Fibroblast of lung (primary cell): ENCODE results near the gene TMEM51. TPM values are rescaled to one million over a fixed set of nuclear protein-coding genes. Genes with fewer than 3 reads are reported as not detected.
A peak's percentile ranks its signal among the peaks of the same experiment; 100 is the strongest.

Experiments used
- DNase-seq, 2 donors: peaks; one replicate each; pipeline versions ENCODE4 v3.0.0 to v3.0.0-alpha.2; 2010; ENCODE audit warnings: low read depth in 2 of 2
- H2AFZ ChIP-seq: 2 replicates; pipeline ENCODE4 v1.5.1; 2012; ENCODE audit warnings: low read length, control low read depth, inconsistent platforms
- H3K27ac ChIP-seq: 2 replicates; pipeline ENCODE4 v1.5.1; 2011; ENCODE audit warnings: low read length, control low read depth; ENCODE audit not compliant: insufficient read depth
- H3K27me3 ChIP-seq: 2 replicates; pipeline ENCODE4 v1.5.1; 2011; ENCODE audit warnings: mild to moderate bottlenecking, low read length; ENCODE audit not compliant: control insufficient read depth, insufficient read depth
- H3K36me3 ChIP-seq: 2 replicates; pipeline ENCODE4 v1.5.1; 2011; ENCODE audit warnings: low read length; ENCODE audit not compliant: control insufficient read depth, insufficient read depth
- H3K4me1 ChIP-seq: 2 replicates; pipeline ENCODE4 v1.5.1; 2011; ENCODE audit warnings: low read length; ENCODE audit not compliant: control insufficient read depth, insufficient read depth; ENCODE audit errors: extremely low read depth
- H3K4me2 ChIP-seq: 2 replicates; pipeline ENCODE4 v1.5.1; 2011; ENCODE audit warnings: low read length, control low read depth; ENCODE audit not compliant: insufficient read depth; ENCODE audit errors: extremely low read depth
- H3K4me3 ChIP-seq, 4 experiments: fragments of 200-600 bp in 1 of 4; sonication (generic) in 1 of 4; replicated peaks in 1 of 4; 2 replicates each; pipeline ENCODE4 v1.5.1; 2011 to 2016; ENCODE audit warnings: low read length in 4 of 4, low read depth in 3 of 4, mild to moderate bottlenecking in 3 of 4, control low read depth in 2 of 4, inconsistent platforms in 1 of 4, mixed read lengths in 1 of 4; ENCODE audit not compliant: insufficient read depth in 1 of 4; ENCODE audit errors: control extremely low read depth in 1 of 4
- H3K79me2 ChIP-seq: 2 replicates; pipeline ENCODE4 v1.5.1; 2012; ENCODE audit warnings: mild to moderate bottlenecking, low read length, inconsistent platforms; ENCODE audit not compliant: control insufficient read depth, insufficient read depth
- H3K9ac ChIP-seq: 2 replicates; pipeline ENCODE4 v1.5.1; 2011; ENCODE audit warnings: mild to moderate bottlenecking, low read length, control low read depth; ENCODE audit not compliant: insufficient read depth
- H3K9me3 ChIP-seq: 2 replicates; pipeline ENCODE4 v1.5.1; 2012; ENCODE audit warnings: low read depth, low read length; ENCODE audit not compliant: control insufficient read depth, insufficient read depth
- H4K20me1 ChIP-seq: 2 replicates; pipeline ENCODE4 v1.5.1; 2011; ENCODE audit warnings: low read length; ENCODE audit not compliant: control insufficient read depth, insufficient read depth; ENCODE audit errors: extremely low read depth
- CTCF ChIP-seq, 2 donors: IDR thresholded peaks in 1 of 2; conservative IDR thresholded peaks in 1 of 2; 1 replicate in 1 of 2; 2 replicates in 1 of 2; pipeline ENCODE4 v1.5.1; 2011 to 2012; ENCODE audit warnings: low read length in 2 of 2, control low read depth in 1 of 2, inconsistent platforms in 1 of 2, low read depth in 1 of 2, mild to moderate bottlenecking in 1 of 2
- EZH2 ChIP-seq: IDR thresholded peaks from 2 replicates; pipeline ENCODE4 v1.5.1; 2012; ENCODE audit warnings: low read length, control low read depth, mild to moderate bottlenecking; ENCODE audit errors: missing control alignments
- polyA plus RNA-seq, 2 donors: library from polyadenylated mRNA; depleted of rRNA in 1 of 2; stranded (reverse) in 1 of 2; unstranded in 1 of 2; fragments of >200 nt; gene quantifications; 2 replicates each; pipeline ENCODE4 v1.2.1, GENCODE V29; 2011 to 2012; ENCODE audit warnings: missing spikeins in 1 of 2
- total RNA-seq: library from RNA; depleted of rRNA; stranded (reverse); fragments of >200 nt; gene quantifications from 2 replicates; pipeline ENCODE4 v1.2.1, GENCODE V29; 2014

Gene TMEM51
- total and polyA plus RNA-seq, 2 donors (not counting 1 experiment from before 2014, with no cell fraction given) = 6.1 to 19.0 TPM

GRCh38 chr1:15245593-15246360, 92.2 kb downstream of the TMEM51 start:
- H3K27me3 ChIP-seq = peaks cover 6% of the 10 kb centered on the region
- no peaks in the 10 kb centered on the region for H4K20me1 ChIP-seq
- no peak overlapping the region for H3K4me3 ChIP-seq
- no peaks in the 10 kb centered on the region for H3K79me2 ChIP-seq
- no peaks in the 10 kb centered on the region for H3K36me3 ChIP-seq
- TF ChIP-seq EZH2 (no peak), CTCF (conservative IDR thresholded peaks at IDR 0.05 in 1 of 2, IDR thresholded peaks at IDR 0.05 in 1 of 2; ENCODE audit: low read depth in 1 of 2, low read length in 2 of 2) (no peak)
- H3K4me1 ChIP-seq = peaks cover 10% of the 10 kb centered on the region
- no peak overlapping the region for H3K9ac ChIP-seq
- no peaks in the 10 kb centered on the region for H3K9me3 ChIP-seq
- DNase-seq = peak; percentile 44 to 51
- H3K27ac ChIP-seq = no peak overlapping the region
- no peak overlapping the region for H2AFZ ChIP-seq
- no peak overlapping the region for H3K4me2 ChIP-seq

GRCh38 chr1:15246960-15247614, 93.5 kb downstream of the TMEM51 start, which contains the start of gene FHAD1:
FHAD1 (plus strand) TSS chr1:15247223; CDS start chr1:15251785, 4,562 bp downstream.
- Histone ChIP-seq H3K27ac (no peak within 1 kb of the TSS), H2AFZ (no peak within 1 kb of the TSS), H3K36me3 (no peaks in the 10 kb centered on the region), H3K27me3 (peaks cover 7% of the 10 kb centered on the region), H3K9ac (peak within 1 kb of the TSS; percentile 52), H3K4me3 (peak within 1 kb of the TSS; percentile 15 to 50 (median 36)), H3K4me2 (peak within 1 kb of the TSS; percentile 37), H3K9me3 (no peaks in the 10 kb centered on the region), H3K4me1 (peaks cover 10% of the 10 kb centered on the region), H3K79me2 (no peaks in the 10 kb centered on the region), H4K20me1 (no peaks in the 10 kb centered on the region)
- TF ChIP-seq CTCF (conservative IDR thresholded peaks at IDR 0.05 in 1 of 2, IDR thresholded peaks at IDR 0.05 in 1 of 2; ENCODE audit: low read depth in 1 of 2, low read length in 2 of 2) = no peak
- peak; percentile 53 to 67 for DNase-seq

- no peaks in the 10 kb centered on the region for H3K36me3 ChIP-seq
- no peak overlapping the region for H3K9ac ChIP-seq
- H3K27me3 ChIP-seq = peaks cover 12% of the 10 kb centered on the region
- TF ChIP-seq CTCF (conservative IDR thresholded peaks at IDR 0.05 in 1 of 2, IDR thresholded peaks at IDR 0.05 in 1 of 2; ENCODE audit: low read depth in 1 of 2, low read length in 2 of 2) (no peak), EZH2 (no peak)
- H3K4me3 ChIP-seq = no peak overlapping the region
- no peaks in the 10 kb centered on the region for H3K9me3 ChIP-seq
- H3K27ac ChIP-seq = no peak overlapping the region
- H2AFZ ChIP-seq = no peak overlapping the region
- H3K4me2 ChIP-seq = no peak overlapping the region
- peaks cover 10% of the 10 kb centered on the region for H3K4me1 ChIP-seq
- H3K79me2 ChIP-seq = no peaks in the 10 kb centered on the region
- H4K20me1 ChIP-seq = no peaks in the 10 kb centered on the region
- no peak for DNase-seq
Observed at GRCh38 chr1:15248216-15248615, 94.7 kb downstream of the TMEM51 start.
